A549 (cell line): ENCODE data around the gene SLCO3A1. TPM values are rescaled to one million over a fixed set of nuclear protein-coding genes. Genes with fewer than 3 reads are reported as not detected.

Source experiments
- ATAC-seq, 2 experiments: fragments of 200-7000 bp in 1 of 2; fragments of >200 bp in 1 of 2; cut with Nextera tagmentation in 1 of 2; cut with Tn5 transposase in 1 of 2; 3 replicates each; pipeline versions ENCODE4 v1.8.0 to v1.9.1; 2018 to 2020; ENCODE audit warnings: mild to moderate bottlenecking in 1 of 2, moderate library complexity in 1 of 2
- CTCF ChIA-PET: fragments of 300-600 bp; sonication (Branson Sonifier 250); formaldehyde crosslinking; extraction: SDS; loops from one replicate; lab custom pipeline; 2021; ENCODE audit warnings: antibody characterized with exemption, inconsistent platforms; lab: Yijun Ruan, JAX
- POLR2A ChIA-PET: fragments of 350-600 bp; formaldehyde crosslinking; extraction: SDS; loops from one replicate; lab custom pipeline; 2021; ENCODE audit warnings: antibody characterized with exemption, inconsistent platforms; lab: Yijun Ruan, JAX
- DNase-seq, 2 experiments: peaks; one replicate each; pipeline versions ENCODE4 v3.0.0 to v3.0.0-alpha.2; 2011 to 2016; ENCODE audit warnings: low read depth in 1 of 2, low spot score in 1 of 2
- FAIRE-seq: peaks from 2 replicates; lab custom pipeline; 2011; peaks lifted over from hg19 to GRCh38; lab: Jason Lieb, UNC
- H3K27ac ChIP-seq, 2 experiments: fragments of >200 bp; sonication (Bioruptor Twin); formaldehyde crosslinking; 3 replicates each; pipeline ENCODE4 v1.5.1; 2016 to 2017
- H3K4me1 ChIP-seq: fragments of >200 bp; sonication (Bioruptor Twin); formaldehyde crosslinking; 3 replicates; pipeline ENCODE4 v1.6.1; 2016
- H3K4me2 ChIP-seq: fragments of >200 bp; sonication (Bioruptor Twin); formaldehyde crosslinking; 3 replicates; pipeline ENCODE4 v1.6.1; 2016
- H3K4me3 ChIP-seq: fragments of >200 bp; sonication (Bioruptor Twin); formaldehyde crosslinking; 3 replicates; pipeline ENCODE4 v1.5.1; 2016
- H3K9me3 ChIP-seq: fragments of >200 bp; sonication (Bioruptor Twin); formaldehyde crosslinking; 3 replicates; pipeline ENCODE4 v1.6.1; 2016
- CBX2 ChIP-seq: fragments of 200-600 bp; sonication (generic); IDR thresholded peaks from 2 replicates; pipeline ENCODE4 v1.6.1; 2016; ENCODE audit warnings: low read depth, mild to moderate bottlenecking, borderline replicate concordance
- CHD2 ChIP-seq: fragments of 150-350 bp; IDR thresholded peaks from 2 replicates; pipeline ENCODE4 v1.6.1; 2014; ENCODE audit warnings: low read length; ENCODE audit not compliant: partially characterized antibody
- EHF ChIP-seq: fragments of 250-450 bp; sonication (Bioruptor Pico); IDR thresholded peaks from 2 replicates; pipeline ENCODE4 v1.5.0; 2020; ENCODE audit warnings: mild to moderate bottlenecking
- HOXB5 ChIP-seq: fragments of 250-450 bp; sonication (Bioruptor Pico); IDR thresholded peaks from 2 replicates; pipeline ENCODE4 v1.5.0; 2020; ENCODE audit warnings: mild to moderate bottlenecking, moderate library complexity
- JUN ChIP-seq, 2 experiments: fragments of >200 bp; sonication (Bioruptor Twin); formaldehyde crosslinking; IDR thresholded peaks; 2 replicates in 1 of 2; 3 replicates in 1 of 2; pipeline ENCODE4 v1.6.1; 2016 to 2017
- JUNB ChIP-seq: fragments of >200 bp; sonication (Bioruptor Twin); formaldehyde crosslinking; IDR thresholded peaks from 2 replicates; pipeline ENCODE4 v1.6.1; 2016
- KDM1A ChIP-seq: fragments of 200-600 bp; sonication (generic); IDR thresholded peaks from 2 replicates; pipeline ENCODE4 v1.6.1; 2016; ENCODE audit warnings: low read depth, mild to moderate bottlenecking
- KDM5A ChIP-seq: fragments of 200-600 bp; sonication (generic); IDR thresholded peaks from 2 replicates; pipeline ENCODE4 v1.6.1; 2016; ENCODE audit warnings: antibody characterized with exemption, mild to moderate bottlenecking
- MAFK ChIP-seq: fragments of 450-650 bp; IDR thresholded peaks from 2 replicates; pipeline ENCODE4 v1.6.1; 2014; ENCODE audit not compliant: partially characterized antibody
- MAZ ChIP-seq: fragments of 150-350 bp; IDR thresholded peaks from 2 replicates; pipeline ENCODE4 v1.6.1; 2014; ENCODE audit warnings: antibody characterized with exemption, low read depth, low read length, borderline replicate concordance
- POLR2AphosphoS2 ChIP-seq: conservative IDR thresholded peaks from 2 replicates; pipeline ENCODE4 v1.6.1; 2012; ENCODE audit warnings: low read length, improper control_type of control experiment, inconsistent platforms
- RCOR1 ChIP-seq: fragments of 150-350 bp; IDR thresholded peaks from 2 replicates; pipeline ENCODE4 v1.6.1; 2014; ENCODE audit warnings: antibody characterized with exemption, low read length, low read depth
- TFCP2L1 ChIP-seq: fragments of 250-450 bp; sonication (Bioruptor Pico); IDR thresholded peaks from 2 replicates; pipeline ENCODE4 v1.5.0; 2021; ENCODE audit warnings: mild to moderate bottlenecking
- whole genome bisulfite sequencing: methylation state at CpG from one replicate; pipeline ENCODE4 v1.1.6; 2017; ENCODE audit errors: missing lambda C conversion rate; 5-methylcytosine and 5-hydroxymethylcytosine counted together
- polyA plus RNA-seq, 4 experiments: library from polyadenylated mRNA; depleted of rRNA in 3 of 4; stranded (reverse); fragments of >200 nt; fragmentation: RNase III in 1 of 4; extraction: RNeasy Plus Mini Kit Qiagen cat#74134 plus additional on column Dnase treatment in 1 of 4; gene quantifications; 2 replicates in 3 of 4; 3 replicates in 1 of 4; pipeline ENCODE4 v1.2.3, GENCODE V29; 2011 to 2017
- TF ChIP-seq, protein P1 (sequence below): fragments of >200 bp; sonication (Bioruptor Twin); formaldehyde crosslinking; IDR thresholded peaks from 3 replicates; pipeline ENCODE4 v1.6.1; 2016
- TF ChIP-seq, protein P2 (sequence below): fragments of 250-450 bp; sonication (Bioruptor Pico); IDR thresholded peaks from 2 replicates; pipeline ENCODE4 v1.5.0; 2020; ENCODE audit warnings: low read depth, mild to moderate bottlenecking, moderate library complexity
- TF ChIP-seq, protein P3 (sequence below): fragments of 250-450 bp; sonication (Bioruptor Pico); IDR thresholded peaks from 2 replicates; pipeline ENCODE4 v1.5.0; 2021; ENCODE audit warnings: mild to moderate bottlenecking, moderate library complexity, borderline replicate concordance

SLCO3A1 gene
- polyA plus RNA-seq, 2 of the 4 experiments (the other 2 are of a cell fraction): 16.8 to 17.0 TPM

DNA sequence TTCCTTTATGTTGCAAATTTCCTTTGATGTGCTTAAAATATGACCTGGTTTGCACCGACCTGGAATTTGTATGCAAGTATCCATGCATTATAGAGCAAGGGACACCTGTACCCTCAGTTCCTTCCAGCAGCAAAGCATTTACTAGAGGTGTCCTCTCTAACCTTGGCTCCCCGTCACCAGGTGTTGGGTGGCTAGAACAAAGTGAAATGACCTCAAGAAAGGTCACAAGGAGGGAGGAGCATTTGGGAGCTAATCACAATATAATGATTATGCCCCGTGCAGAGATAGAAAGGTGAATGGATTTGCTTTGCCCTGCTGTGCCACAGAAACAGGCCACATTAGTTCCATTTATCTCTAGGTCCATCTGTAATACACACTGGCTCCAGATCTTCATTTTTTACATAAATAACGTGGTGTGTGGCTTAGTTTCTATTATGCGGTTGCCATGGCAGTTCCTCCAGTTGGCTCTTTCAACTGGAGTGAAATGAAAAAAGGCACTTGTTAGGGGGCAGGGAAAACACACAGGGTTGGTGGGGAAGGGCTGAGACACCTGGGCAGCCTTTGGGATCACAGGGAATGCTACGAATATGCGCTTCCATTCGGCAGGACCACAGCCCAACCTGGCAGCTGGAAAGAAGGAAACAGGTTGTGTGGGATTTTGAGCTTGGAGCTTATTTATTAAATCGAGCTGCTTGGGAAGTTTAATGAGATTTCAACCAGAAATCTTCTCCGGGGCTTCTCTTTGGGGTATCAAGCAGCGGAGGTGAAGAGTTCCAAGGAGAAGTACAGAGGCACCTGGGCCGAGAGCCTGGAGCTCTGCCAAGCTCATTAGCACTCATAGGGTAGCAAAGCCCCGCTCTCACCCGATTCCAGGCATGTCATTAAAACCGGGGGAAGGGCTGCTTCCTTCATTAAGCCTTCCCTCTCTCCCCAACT, 306.7 kb downstream of the SLCO3A1 start (continued):
- TF ChIP-seq MAFK: no peak
- no peak for TF ChIP-seq CHD2
- no peak for TF ChIP-seq KDM5A

DNA sequence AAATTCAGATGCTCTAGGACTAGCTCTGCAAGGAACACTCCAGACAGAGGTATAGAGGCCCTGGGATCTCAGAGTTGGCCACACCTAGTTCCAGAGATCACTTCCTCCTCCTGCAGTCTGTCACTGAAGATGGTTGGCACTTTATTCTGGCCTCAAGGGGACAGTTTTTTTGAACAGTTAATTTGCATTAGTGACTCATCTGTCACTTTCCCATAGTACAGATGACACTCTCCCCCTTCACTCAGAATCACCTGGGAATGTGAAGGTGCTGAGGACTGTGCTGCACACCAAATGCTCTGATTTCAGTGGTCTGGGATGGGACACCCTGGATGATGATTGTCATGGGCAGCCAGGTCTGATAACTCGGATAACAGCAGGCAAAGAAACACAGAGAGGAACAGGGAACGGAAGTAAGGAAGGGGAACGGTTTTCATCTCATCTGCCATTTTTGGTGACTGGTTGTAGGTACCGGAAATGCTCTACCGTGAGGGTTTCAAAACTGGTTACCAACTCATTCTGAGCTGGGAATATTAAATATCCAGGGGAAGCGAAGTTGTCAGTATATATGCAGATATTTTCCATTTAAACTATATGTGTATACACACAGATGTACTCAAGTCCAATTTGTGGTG, 307.6 kb downstream of the SLCO3A1 start:
- TF ChIP-seq, protein P1, sequence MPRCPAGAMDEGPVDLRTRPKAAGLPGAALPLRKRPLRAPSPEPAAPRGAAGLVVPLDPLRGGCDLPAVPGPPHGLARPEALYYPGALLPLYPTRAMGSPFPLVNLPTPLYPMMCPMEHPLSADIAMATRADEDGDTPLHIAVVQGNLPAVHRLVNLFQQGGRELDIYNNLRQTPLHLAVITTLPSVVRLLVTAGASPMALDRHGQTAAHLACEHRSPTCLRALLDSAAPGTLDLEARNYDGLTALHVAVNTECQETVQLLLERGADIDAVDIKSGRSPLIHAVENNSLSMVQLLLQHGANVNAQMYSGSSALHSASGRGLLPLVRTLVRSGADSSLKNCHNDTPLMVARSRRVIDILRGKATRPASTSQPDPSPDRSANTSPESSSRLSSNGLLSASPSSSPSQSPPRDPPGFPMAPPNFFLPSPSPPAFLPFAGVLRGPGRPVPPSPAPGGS: no peak
- TF ChIP-seq HOXB5 (CRISPR knock-in tag) (no peak), KDM1A (no peak), EHF (CRISPR knock-in tag) (no peak), CBX2 (no peak), JUNB (no peak), JUN (IDR thresholded peaks at IDR 0.05) (no peak), KDM5A (no peak), MAZ (no peak)
- TF ChIP-seq, protein P2, sequence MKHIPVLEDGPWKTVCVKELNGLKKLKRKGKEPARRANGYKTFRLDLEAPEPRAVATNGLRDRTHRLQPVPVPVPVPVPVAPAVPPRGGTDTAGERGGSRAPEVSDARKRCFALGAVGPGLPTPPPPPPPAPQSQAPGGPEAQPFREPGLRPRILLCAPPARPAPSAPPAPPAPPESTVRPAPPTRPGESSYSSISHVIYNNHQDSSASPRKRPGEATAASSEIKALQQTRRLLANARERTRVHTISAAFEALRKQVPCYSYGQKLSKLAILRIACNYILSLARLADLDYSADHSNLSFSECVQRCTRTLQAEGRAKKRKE (CRISPR knock-in tag): no peak
- TF ChIP-seq, protein P3, sequence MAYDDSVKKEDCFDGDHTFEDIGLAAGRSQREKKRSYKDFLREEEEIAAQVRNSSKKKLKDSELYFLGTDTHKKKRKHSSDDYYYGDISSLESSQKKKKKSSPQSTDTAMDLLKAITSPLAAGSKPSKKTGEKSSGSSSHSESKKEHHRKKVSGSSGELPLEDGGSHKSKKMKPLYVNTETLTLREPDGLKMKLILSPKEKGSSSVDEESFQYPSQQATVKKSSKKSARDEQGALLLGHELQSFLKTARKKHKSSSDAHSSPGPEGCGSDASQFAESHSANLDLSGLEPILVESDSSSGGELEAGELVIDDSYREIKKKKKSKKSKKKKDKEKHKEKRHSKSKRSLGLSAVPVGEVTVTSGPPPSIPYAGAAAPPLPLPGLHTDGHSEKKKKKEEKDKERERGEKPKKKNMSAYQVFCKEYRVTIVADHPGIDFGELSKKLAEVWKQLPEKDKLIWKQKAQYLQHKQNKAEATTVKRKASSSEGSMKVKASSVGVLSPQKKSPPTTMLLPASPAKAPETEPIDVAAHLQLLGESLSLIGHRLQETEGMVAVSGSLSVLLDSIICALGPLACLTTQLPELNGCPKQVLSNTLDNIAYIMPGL (CRISPR knock-in tag): no peak
- no peak overlapping the region for H3K4me3 ChIP-seq
- FAIRE-seq (no peak), ATAC-seq (no peak), DNase-seq (no peak)
- H3K4me1 ChIP-seq: peaks cover 12% of the 10 kb centered on the region
- no peak overlapping the region for H3K27ac ChIP-seq
- ChIA-PET CTCF (no interaction called here), POLR2A (no interaction called here)
- no peak overlapping the region for H3K4me2 ChIP-seq
- no peaks in the 10 kb centered on the region for H3K9me3 ChIP-seq
- 84% methylated on average over 6 of the region's 6 CpGs for WGBS

DNA sequence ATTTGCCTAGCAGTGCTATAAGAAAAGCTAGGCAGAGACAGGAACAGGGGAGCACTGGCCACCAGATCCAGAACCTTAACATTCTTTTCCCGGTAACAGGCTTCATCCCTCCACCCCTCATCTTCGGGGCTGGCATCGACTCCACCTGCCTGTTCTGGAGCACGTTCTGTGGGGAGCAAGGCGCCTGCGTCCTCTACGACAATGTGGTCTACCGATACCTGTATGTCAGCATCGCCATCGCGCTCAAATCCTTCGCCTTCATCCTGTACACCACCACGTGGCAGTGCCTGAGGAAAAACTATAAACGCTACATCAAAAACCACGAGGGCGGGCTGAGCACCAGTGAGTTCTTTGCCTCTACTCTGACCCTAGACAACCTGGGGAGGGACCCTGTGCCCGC, 309.1 kb downstream of the SLCO3A1 start:
- Histone ChIP-seq H3K9me3 (no peaks in the 10 kb centered on the region), H3K4me2 (no peak overlapping the region), H3K27ac (no peak overlapping the region), H3K4me3 (no peak overlapping the region), H3K4me1 (peaks cover 12% of the 10 kb centered on the region)
- WGBS: 91% methylated on average over 17 of the region's 17 CpGs
- CTCF ChIA-PET: interaction anchor here (0.6 kb wide), 1 partner anchor 871 kb away, joined by 3 read pairs; no protein-coding TSS in a partner anchor
- DNase-seq (no peak), ATAC-seq (no peak), FAIRE-seq (no peak)
- TF ChIP-seq TFCP2L1 (CRISPR knock-in tag): no peak
- TF ChIP-seq RCOR1: no peak
- no peak for TF ChIP-seq POLR2AphosphoS2
- POLR2A ChIA-PET: no interaction called here
